ENCODE measurements around the gene ARHGEF19. TPM values are rescaled to one million over a fixed set of nuclear protein-coding genes. Genes with fewer than 3 reads are reported as not detected.

ARHGEF19 gene
- total and polyA plus RNA-seq, 8 donors, result 5.0 to 17.1 (median 9.7) TPM

- no peaks in the 10 kb centered on the region for H3K27me3 ChIP-seq
- intact Hi-C loops (cut with DNase I), result no loop called here
- DNase-seq, result peak in 5 of 6 donors; percentile 51 to 83 (median 56)
- no peak for FAIRE-seq
- no peaks in the 10 kb centered on the region for H3K9me3 ChIP-seq
- H3K4me3 ChIP-seq, result no peak overlapping the region
- 64 to 79% methylated on average over 12 of the region's 12 CpGs for WGBS, 2 donors
- peak overlapping the region; percentile 22 to 73 (median 59) for H3K27ac ChIP-seq
- ATAC-seq, result peak; percentile 51 to 66 (median 63)
- no peak for TF ChIP-seq CTCF (IDR thresholded peaks at IDR 0.05)
- H3K36me3 ChIP-seq, result no peaks in the 10 kb centered on the region
- H3K4me1 ChIP-seq, result peaks cover 15 to 29% (median 24%) of the 10 kb centered on the region in 3 donors
Observed at GRCh38 chr1:16173447-16174260, 38.8 kb downstream of the ARHGEF19 start.

GRCh38 chr1:16172964-16173446 is 39.4 kb downstream of the ARHGEF19 start:
- Histone ChIP-seq H3K9me3 (no peaks in the 10 kb centered on the region), H3K36me3 (no peaks in the 10 kb centered on the region), H3K4me1 (peaks cover 15 to 24% (median 23%) of the 10 kb centered on the region in 3 donors), H3K27me3 (no peaks in the 10 kb centered on the region), H3K4me3 (no peak overlapping the region), H3K27ac (peak overlapping the region; percentile 22 to 73 (median 59))
- DNase-seq (no peak), FAIRE-seq (no peak), ATAC-seq (peak in 3 of 4 donors; percentile 15 to 48 (median 47))
- no peak for TF ChIP-seq CTCF (IDR thresholded peaks at IDR 0.05)
- WGBS, 2 donors, result 75 to 83% methylated on average over 14 of the region's 14 CpGs
- intact Hi-C loops (cut with DNase I), result no loop called here

GRCh38 chr1:16172218-16172830 is 40.1 kb downstream of the ARHGEF19 start:
- Histone ChIP-seq H3K36me3 (no peaks in the 10 kb centered on the region), H3K4me1 (peaks cover 15 to 26% (median 25%) of the 10 kb centered on the region in 3 donors), H3K9me3 (no peaks in the 10 kb centered on the region), H3K27me3 (no peaks in the 10 kb centered on the region), H3K4me3 (no peak overlapping the region), H3K27ac (no peak overlapping the region)
- intact Hi-C loops (cut with DNase I), result no loop called here
- ATAC-seq (no peak), FAIRE-seq (no peak), DNase-seq (peak in 1 of 6 donors; percentile 12)
- TF ChIP-seq CTCF (IDR thresholded peaks at IDR 0.05), result no peak
- WGBS, 2 donors, result 87 to 93% methylated on average over 15 of the region's 15 CpGs

GRCh38 chr1:16171314-16172151 is 40.9 kb downstream of the ARHGEF19 start:
- no peaks in the 10 kb centered on the region for H3K27me3 ChIP-seq
- H3K27ac ChIP-seq, result no peak overlapping the region
- peaks cover 11 to 23% (median 22%) of the 10 kb centered on the region in 3 donors for H3K4me1 ChIP-seq
- intact Hi-C loops (cut with DNase I), result no loop called here
- no peak for FAIRE-seq
- no peaks in the 10 kb centered on the region for H3K36me3 ChIP-seq
- TF ChIP-seq CTCF (IDR thresholded peaks at IDR 0.05), result no peak
- H3K9me3 ChIP-seq, result no peaks in the 10 kb centered on the region
- no peak overlapping the region for H3K4me3 ChIP-seq
- 86 to 89% methylated on average over 19 of the region's 19 CpGs for WGBS, 2 donors
- no peak for ATAC-seq
- no peak for DNase-seq
